ENCODE results near the gene EPHA8.
A peak's percentile ranks its signal among the peaks of the same experiment; 100 is the strongest.

EPHA8 gene

GRCh38 chr1:22595108-22595507, 31.8 kb downstream of the EPHA8 start:
- no peak for DNase-seq

GRCh38 chr1:22597301-22597965, 34.1 kb downstream of the EPHA8 start:
- DNase-seq, result no peak

GRCh38 chr1:22597996-22598395, 34.7 kb downstream of the EPHA8 start:
- DNase-seq, result no peak

GRCh38 chr1:22598736-22599135, 35.4 kb downstream of the EPHA8 start:
- DNase-seq, result no peak

- DNase-seq, result no peak
Observed at GRCh38 chr1:22600071-22600816, 37.0 kb downstream of the EPHA8 start.

- no peak for DNase-seq
Observed at GRCh38 chr1:22600817-22601605, 37.7 kb downstream of the EPHA8 start.

GRCh38 chr1:22601610-22602009, 38.3 kb downstream of the EPHA8 start:
- DNase-seq, result no peak

GRCh38 chr1:22602060-22602740, 38.9 kb downstream of the EPHA8 start:
- no peak for DNase-seq

GRCh38 chr1:22606161-22606560, 42.9 kb downstream of the EPHA8 start:
- no peak for DNase-seq

GRCh38 chr1:22607154-22607553, 43.9 kb downstream of the EPHA8 start:
- no peak for DNase-seq

- DNase-seq, result no peak
Observed at GRCh38 chr1:22608361-22608760, 45.1 kb downstream of the EPHA8 start.

- DNase-seq, result no peak
Observed at GRCh38 chr1:22609291-22609690, 46.0 kb downstream of the EPHA8 start.

- DNase-seq, result peak in 1 of 5 donors; percentile 9
Observed at GRCh38 chr1:22611530-22611947, 48.2 kb downstream of the EPHA8 start.

- no peak for DNase-seq
Observed at GRCh38 chr1:22612671-22613571, 49.6 kb downstream of the EPHA8 start.

- DNase-seq, result no peak
Observed at GRCh38 chr1:22613572-22613918, 50.3 kb downstream of the EPHA8 start.

GRCh38 chr1:22613951-22614350, 50.7 kb downstream of the EPHA8 start:
- no peak for DNase-seq

- no peak for DNase-seq
Observed at GRCh38 chr1:22615886-22616285, 52.6 kb downstream of the EPHA8 start.

- no peak for DNase-seq
Observed at GRCh38 chr1:22616571-22616970, 53.3 kb downstream of the EPHA8 start.

GRCh38 chr1:22618056-22618455, 54.8 kb downstream of the EPHA8 start:
- DNase-seq, result no peak

- no peak for DNase-seq
Observed at GRCh38 chr1:22619252-22619651, 56.0 kb downstream of the EPHA8 start.

- no peak for DNase-seq
Observed at GRCh38 chr1:22619798-22620197, 56.5 kb downstream of the EPHA8 start.

- no peak for DNase-seq
Observed at GRCh38 chr1:22621761-22622160, 58.5 kb downstream of the EPHA8 start.

Data from T-helper 1 cell (primary cell).